GM21360 (cell line): ENCODE data around the gene UNK.
A peak's percentile ranks its signal among the peaks of the same experiment; 100 is the strongest.
"Not testable (repeated sequence)": the region's sequence is repeated elsewhere in the genome, so short reads cannot be mapped to it uniquely, and the experiment has no call there.

Source experiments
- ATAC-seq: cut with Tn5 transposase; IDR thresholded peaks from one replicate; pipeline ENCODE4 v1.9.1; 2021; ENCODE audit warnings: mild to moderate bottlenecking, moderate library complexity; ENCODE audit not compliant: unreplicated experiment

UNK gene

DNA sequence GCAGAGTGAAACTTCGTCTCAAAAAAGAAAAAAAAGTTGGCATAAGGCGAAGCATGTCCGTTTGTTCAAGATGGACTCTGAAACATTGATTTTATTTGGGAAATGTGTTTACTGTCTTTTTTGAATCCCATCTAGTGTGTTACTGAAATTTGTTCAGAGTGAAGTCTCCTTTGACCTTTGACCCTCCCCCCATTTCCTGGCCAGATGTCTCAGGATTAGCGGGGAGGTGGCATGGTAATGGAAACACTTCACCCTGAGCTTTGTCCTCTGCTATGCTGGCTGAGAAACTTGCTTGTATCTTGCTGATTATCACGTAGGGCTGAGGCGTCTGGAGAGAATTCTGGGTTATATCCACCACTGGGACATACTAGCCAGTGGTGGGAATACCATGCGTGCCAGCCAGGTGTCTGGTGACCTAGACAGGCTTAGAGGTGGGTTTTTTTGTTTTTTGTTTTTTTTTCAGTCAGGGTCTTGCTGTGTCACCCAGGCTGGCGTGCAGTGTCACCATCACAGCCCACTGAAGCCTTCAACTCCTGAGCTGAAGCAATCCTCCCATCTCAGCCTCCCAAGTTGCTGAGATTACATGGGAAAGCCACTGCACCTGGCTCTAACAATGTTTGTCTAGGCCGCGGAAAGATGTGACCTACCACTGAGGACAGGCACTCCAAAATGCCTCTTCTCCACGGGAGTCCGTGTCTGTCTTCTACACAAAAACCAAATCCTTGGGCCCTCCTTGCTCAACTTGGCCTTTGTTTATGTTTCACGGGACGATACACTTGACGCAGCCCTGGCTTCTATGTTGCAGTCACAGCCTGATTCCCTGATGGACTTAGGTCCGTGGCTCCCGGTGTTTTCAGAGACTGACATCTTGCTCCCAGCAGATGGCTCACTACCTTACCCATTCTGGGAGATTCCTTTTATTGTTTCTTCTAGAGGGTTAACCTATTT, 13.0 kb upstream of the UNK start:
- no peak for ATAC-seq

DNA sequence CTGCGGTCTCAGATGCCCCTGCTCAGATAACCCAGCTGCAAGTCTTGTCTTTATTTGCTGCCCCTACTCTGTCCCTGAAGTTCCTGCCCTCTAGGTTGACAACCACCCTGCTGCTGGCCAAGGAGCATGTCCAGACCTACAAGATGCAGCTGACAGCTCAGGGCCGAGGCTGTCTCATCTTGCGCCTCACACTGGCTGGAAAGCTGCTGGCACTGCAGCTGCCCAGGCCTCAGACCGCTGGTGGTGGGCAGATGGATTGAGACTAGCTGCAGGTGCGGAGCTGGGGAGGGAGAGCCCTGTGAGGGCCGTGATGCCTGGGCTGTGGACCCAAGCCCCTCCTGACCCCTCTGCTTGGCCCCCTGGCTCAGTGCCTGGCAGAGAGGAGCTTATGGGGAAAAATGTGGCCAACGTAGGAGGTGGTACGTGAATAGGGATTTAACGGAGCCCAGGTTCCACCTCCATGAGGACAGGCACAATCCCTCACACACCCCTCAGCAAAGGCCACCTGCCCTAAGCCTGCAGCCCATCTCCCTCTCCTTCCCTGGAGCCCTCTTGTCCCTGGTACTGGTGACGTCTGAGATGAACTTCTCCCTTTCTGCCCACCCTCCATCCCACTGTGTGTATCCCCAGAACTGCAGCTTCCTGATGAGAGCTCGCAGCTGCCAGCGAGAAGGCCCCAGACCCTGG, 11.3 kb upstream of the UNK start:
- no peak for ATAC-seq

DNA sequence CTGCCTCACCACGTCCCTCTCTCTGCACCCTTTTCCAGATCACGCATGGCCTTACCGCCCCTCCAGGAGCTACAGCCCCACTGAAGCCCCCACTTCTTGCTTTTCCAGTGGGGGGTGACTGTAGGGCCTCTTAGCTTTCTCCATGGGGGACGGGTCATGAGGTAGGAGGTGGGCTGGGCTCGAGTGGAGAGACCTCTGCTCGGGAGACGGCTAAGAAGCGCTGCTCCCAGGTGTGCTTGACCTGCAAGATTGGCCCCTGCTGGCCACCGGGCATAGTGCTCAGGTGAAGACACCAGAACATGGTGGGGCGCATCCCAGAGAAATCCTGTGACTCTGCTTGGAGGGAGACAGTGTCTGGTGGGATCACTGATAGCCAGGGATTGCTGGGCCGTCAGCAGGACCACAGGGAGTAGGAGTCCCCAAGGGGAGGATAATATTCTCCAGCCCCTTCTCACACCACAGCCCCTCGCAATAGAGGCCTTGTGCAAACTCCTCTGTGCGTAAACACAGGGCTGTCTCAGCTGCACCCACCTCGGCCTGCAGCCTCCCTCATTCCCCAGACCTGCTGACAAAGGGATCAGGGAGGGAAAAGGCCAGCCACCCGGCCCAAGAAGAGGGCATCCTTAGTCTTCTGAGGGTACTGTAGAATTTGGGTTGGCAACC, 10.7 kb upstream of the UNK start:
- ATAC-seq = no peak

- no peak for ATAC-seq
Measured at GRCh38 chr17:75774471-75774990, 10.1 kb upstream of the UNK start.

DNA sequence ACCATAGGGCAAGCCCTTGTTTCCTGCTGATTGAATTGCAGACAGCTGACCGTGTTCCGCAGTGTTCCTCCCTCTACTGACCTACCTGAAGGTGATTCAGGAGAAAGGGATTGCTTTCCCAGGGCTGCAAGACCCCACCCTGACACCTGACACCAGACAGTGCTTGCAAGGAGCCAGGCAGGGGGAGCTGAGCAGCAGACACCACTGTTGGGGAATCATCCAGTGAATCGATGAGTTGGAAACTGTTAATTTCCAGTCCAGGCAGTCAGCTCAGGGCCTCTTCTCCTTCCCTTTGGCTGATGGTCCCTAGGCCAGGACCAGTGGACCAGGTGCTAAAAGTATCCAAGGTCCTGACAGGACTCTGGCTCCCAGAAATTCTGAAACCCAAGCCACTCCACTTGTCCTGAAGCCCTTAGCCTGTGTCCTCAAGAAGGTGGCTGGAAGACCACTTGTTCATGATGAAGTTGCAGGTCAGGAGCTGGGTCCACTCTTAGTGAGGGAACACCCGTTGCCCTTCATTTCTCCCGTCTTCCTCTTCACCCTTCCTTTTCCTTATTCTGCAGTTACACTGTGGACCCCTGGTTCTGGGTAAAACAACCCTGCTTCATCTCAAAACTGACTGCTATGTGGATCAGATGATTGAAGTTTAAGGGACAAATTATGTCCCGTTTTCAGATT, 9.5 kb upstream of the UNK start:
- ATAC-seq = no peak

DNA sequence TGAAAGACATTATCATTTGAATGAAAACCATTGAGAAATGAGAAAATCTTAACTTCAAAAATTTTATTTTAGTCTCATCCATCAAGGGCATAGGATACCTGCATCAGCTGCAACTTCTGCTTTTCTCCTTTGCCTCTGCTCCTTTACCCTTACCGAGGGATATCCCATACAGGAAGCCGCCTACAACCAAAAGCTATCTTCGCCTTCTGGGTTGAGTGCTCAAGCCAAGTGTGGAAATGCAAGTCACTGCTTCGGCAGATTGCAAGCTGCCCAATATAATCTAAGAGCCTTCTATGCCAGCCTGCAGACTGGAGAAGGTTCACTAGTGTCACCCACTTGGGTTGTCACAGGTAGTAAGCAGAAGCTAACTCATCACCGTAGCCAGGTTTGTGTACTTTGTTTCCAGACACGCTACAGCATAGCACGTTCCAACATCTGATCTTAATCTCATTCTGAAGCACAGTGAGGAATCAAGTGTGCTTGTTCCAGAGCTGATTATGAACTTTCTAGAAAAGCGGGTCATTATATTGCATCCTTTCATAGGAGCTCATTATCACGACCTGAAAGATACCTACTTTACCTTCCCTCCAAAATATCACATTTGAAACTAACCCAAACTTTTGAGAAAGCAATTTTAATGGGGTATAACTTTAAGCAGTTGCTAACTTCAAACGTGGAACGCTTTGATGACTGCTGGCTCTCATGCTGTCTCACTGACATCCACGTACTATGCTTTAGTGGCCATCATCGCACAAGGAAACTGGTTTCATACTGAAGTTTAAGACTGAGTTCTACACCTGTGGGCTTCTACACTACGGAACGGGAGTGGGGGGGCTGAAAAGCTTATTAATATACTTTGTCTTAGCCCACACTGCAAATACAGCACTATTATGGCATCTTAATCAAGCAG, 8.0 kb upstream of the UNK start:
- ATAC-seq = no peak

GRCh38 chr17:75777296-75777922, 7.2 kb upstream of the UNK start:
- no peak for ATAC-seq

DNA sequence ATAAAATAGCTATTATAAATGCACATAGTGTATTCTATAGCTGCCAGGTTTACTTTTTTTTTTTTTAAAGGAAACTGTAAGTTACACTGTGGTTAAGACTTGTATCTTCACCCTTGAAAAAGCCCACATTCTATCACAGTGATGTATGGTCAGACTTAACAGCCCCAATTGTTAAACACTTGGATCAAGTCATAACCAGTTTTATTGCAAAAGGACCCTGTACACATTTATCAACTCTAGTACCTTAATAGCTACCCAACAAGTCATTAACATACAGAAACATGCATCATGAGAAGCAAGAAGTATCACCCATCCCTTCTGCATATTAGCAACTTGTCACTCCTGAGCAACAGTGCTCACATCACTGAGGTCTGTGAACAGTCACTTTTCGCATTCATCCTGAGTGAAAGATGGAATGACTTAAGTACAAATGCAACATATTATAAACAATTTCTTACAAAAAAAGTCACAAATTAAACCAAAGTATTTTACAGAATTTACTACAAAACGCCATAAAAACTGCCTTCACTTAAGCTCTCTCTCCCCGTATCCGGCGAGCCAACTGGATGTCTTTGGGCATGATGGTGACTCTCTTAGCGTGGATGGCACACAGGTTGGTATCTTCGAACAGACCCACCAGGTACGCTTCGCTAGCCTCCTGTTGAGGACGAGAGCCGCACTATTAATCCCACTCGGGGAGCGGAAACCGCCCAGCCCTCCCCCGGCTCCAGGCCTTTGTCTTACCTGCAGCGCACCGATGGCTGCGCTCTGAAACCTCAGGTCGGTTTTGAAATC, 6.3 kb upstream of the UNK start:
- not testable (repeated sequence) for ATAC-seq

- no peak for ATAC-seq
Measured at GRCh38 chr17:75778861-75779249, 5.8 kb upstream of the UNK start.

- ATAC-seq = peak; percentile 53
Measured at GRCh38 chr17:75779250-75779986, 5.2 kb upstream of the UNK start.

- ATAC-seq = no peak
Measured at GRCh38 chr17:75779987-75780889, 4.4 kb upstream of the UNK start.

DNA sequence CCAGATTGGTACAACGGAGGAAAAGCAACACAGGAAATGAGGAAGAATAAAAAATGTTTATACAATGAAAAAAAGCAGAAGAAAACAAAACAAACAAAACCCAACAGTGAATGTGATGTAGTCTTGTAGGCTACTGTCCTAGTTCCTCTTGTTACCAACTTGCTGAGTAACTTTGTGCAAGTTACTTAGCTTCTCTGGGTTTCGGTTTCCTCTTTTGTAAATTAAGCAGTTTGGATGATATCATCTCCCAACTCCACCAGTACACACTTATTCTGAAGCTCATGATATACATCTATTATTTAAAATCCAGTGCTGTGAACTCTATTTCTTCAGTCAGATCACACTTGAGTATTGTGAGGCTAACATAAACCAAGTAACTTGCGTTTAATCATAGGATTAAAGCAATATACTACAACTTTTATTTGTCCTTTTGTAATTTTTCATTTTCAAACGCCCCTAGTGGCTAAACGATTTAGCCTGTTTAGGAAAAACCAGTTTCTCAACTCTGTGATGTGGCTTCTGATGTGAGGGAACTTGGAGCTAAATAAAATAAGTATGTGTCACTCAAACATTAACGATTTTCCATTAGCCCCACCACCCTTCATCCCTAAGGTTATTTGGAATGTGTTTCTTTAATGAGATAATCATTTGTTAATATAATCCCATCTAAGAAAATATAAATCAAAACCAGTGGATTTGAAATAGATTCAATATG, 1.4 kb upstream of the UNK start:
- no peak for ATAC-seq

DNA sequence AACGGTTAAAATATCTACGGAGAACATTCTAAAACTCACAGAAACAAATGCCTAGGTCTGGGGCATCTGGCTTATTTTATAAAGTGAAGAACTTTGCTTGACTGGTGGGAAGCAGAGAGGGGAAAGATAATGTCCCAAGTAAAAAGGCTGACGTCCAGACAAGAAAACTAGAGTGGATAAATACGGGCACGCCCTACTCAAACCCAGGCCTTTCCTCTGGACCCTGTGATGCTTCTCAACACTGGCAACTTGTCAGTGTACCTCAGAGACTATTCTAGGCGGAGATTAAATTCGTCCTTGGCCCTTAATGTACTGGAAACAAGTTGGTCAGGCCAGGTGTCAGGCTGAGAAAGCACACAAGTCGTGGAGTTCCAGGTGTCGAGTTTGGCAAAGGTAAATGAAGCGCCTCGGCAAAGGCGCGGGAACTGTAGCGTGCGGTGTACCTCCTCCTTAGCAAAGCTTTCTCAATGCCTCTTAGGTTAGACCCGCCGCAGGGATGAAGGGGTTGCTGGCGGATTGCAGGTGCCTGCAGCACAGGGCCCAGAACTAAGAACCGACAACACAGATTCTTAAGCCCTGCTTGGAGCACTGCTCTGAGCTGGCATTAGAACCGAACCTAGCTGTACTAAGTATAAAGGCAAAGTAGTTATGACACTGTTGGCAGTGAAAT, 668 bp upstream of the UNK start:
- ATAC-seq = peak; percentile 0

GRCh38 chr17:75785016-75785890, 647 bp downstream of the UNK start:
- peak; percentile 46 for ATAC-seq

DNA sequence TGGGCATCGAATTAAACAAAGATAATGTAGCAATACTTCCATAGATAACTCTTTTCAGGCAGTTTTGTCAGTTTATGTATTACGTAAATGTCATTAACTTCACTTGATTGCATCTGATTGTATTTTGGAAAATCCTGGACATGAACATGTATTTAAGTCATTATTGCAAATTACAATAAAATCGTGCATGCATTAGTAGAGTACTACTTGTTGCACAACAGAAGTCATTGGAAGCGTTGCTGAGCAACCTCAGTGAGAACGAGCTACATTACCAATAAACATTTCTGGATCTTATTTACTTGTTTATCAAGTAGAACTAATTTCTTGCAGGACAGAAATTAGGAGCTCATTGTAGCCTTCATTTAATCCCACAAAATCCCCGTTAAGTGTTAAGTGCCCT, 6.6 kb downstream of the UNK start:
- no peak for ATAC-seq
